K562 (cell line): ENCODE measurements around the gene HRH4. TPM values are rescaled to one million over a fixed set of nuclear protein-coding genes. Genes with fewer than 3 reads are reported as not detected.

ENCODE experiments used
- ATAC-seq: fragments of 200-7000 bp; cut with Tn5 transposase; 3 replicates; pipeline ENCODE4 v1.9.1; 2020; ENCODE audit warnings: moderate library complexity
- BruUV-seq: library from RNA; stranded (reverse); fragments of 400-500 nt; replicated peaks from 2 replicates; lab custom pipeline; 2021; lab: Mats Ljungman, UMichigan
- CTCF ChIA-PET: fragments of 300-600 bp; formaldehyde crosslinking; extraction: SDS; loops from one replicate; lab custom pipeline; 2021; ENCODE audit warnings: low intra/inter-chr PET ratio; lab: Yijun Ruan, JAX
- POLR2A ChIA-PET: fragments of 300-600, 350-650 bp; sonication (Branson Sonifier 250); formaldehyde crosslinking; extraction: SDS; loops from one replicate; lab custom pipeline; 2021; ENCODE audit warnings: antibody characterized with exemption, inconsistent platforms; lab: Yijun Ruan, JAX
- DNase-seq, 4 experiments: peaks; one replicate each; pipeline versions ENCODE4 v3.0.0 to v3.0.0-alpha.2; 2011 to 2018; ENCODE audit warnings: low spot score in 3 of 4, mixed read lengths in 3 of 4; ENCODE audit errors: extremely low read depth in 1 of 4
- FAIRE-seq: peaks from 2 replicates; lab custom pipeline; 2011; peaks lifted over from hg19 to GRCh38; lab: Jason Lieb, UNC
- H2AFZ ChIP-seq: 2 replicates; pipeline ENCODE4 v1.6.0; 2011; ENCODE audit warnings: low read depth, low read length, control low read depth, inconsistent platforms
- H3K27ac ChIP-seq: fragments of 200-600 bp; 3 replicates; pipeline ENCODE4 v1.8.0; 2011; ENCODE audit warnings: low read depth, mild to moderate bottlenecking, control low read depth, inconsistent platforms, low read length, moderate library complexity, mixed read lengths; ENCODE audit errors: extremely low read depth
- H3K27me3 ChIP-seq, 2 experiments: fragments of 300-600 bp in 1 of 2; 2 replicates in 1 of 2; 3 replicates in 1 of 2; pipeline versions ENCODE4 v1.6.0 to v1.8.0; 2011; ENCODE audit warnings: inconsistent platforms in 2 of 2, low read length in 2 of 2, mild to moderate bottlenecking in 1 of 2, mixed read lengths in 1 of 2, moderate library complexity in 1 of 2; ENCODE audit not compliant: control insufficient read depth in 2 of 2, insufficient read depth in 2 of 2
- H3K36me3 ChIP-seq: fragments of 300-600 bp; 3 replicates; pipeline ENCODE4 v1.8.0; 2011; ENCODE audit warnings: mild to moderate bottlenecking, low read length, inconsistent platforms; ENCODE audit not compliant: control insufficient read depth, insufficient read depth
- H3K4me1 ChIP-seq, 2 experiments: fragments of 200-600 bp in 1 of 2; replicated peaks in 1 of 2; 2 replicates in 1 of 2; 3 replicates in 1 of 2; pipeline versions ENCODE4 v1.5.1 to v1.8.0; 2011; ENCODE audit warnings: inconsistent platforms in 2 of 2, low read length in 2 of 2, mild to moderate bottlenecking in 1 of 2, mixed read lengths in 1 of 2, moderate library complexity in 1 of 2; ENCODE audit not compliant: control insufficient read depth in 2 of 2, insufficient read depth in 2 of 2
- H3K4me2 ChIP-seq: 2 replicates; pipeline ENCODE4 v1.6.1; 2011; ENCODE audit warnings: low read length, control low read depth, inconsistent platforms, mixed read lengths; ENCODE audit not compliant: insufficient read depth
- H3K4me3 ChIP-seq: fragments of 200-600 bp; sonication (generic), shearing (Covaris generic); 2 replicates; pipeline ENCODE4 v1.5.1; 2016; ENCODE audit warnings: control low read depth, inconsistent platforms
- H3K79me2 ChIP-seq: fragments of 200-600 bp; 3 replicates; pipeline ENCODE4 v1.8.0; 2011; ENCODE audit warnings: low read length, inconsistent platforms; ENCODE audit not compliant: control insufficient read depth, insufficient read depth
- H3K9ac ChIP-seq, 2 experiments: 2 replicates each; pipeline versions ENCODE4 v1.6.0 to v1.6.1; 2011; ENCODE audit warnings: low read depth in 2 of 2, low read length in 2 of 2, control low read depth in 1 of 2, inconsistent platforms in 1 of 2, mild to moderate bottlenecking in 1 of 2, mixed read lengths in 1 of 2; ENCODE audit not compliant: insufficient read depth in 1 of 2
- H3K9me1 ChIP-seq: one replicate; pipeline ENCODE4 v1.6.0; 2011; ENCODE audit warnings: inconsistent platforms, mild to moderate bottlenecking, low read length, moderate library complexity; ENCODE audit not compliant: control insufficient read depth, insufficient read depth
- H3K9me3 ChIP-seq: replicated peaks from 2 replicates; pipeline ENCODE4 v1.5.1; 2011; ENCODE audit warnings: low read depth, low read length, inconsistent platforms; ENCODE audit not compliant: control insufficient read depth, insufficient read depth
- H4K20me1 ChIP-seq: replicated peaks from 2 replicates; pipeline ENCODE4 v1.6.1; 2011; ENCODE audit warnings: low read length, inconsistent platforms, mixed read lengths; ENCODE audit not compliant: control insufficient read depth, insufficient read depth
- CUX1 ChIP-seq: fragments of 200-800 bp; sonication (Bioruptor generic); IDR thresholded peaks from 2 replicates; pipeline ENCODE4 v1.6.1; 2016; ENCODE audit warnings: missing genetic modification characterization, missing compliant biosample characterization
- FOXJ2 ChIP-seq: fragments of 200-800 bp; sonication (Bioruptor generic); IDR thresholded peaks from 2 replicates; pipeline ENCODE4 v1.6.1; 2016; ENCODE audit warnings: missing genetic modification characterization, missing compliant biosample characterization
- HNRNPK ChIP-seq: fragments of 200-400 bp; formaldehyde crosslinking; IDR thresholded peaks from one replicate; pipeline ENCODE4 v1.6.1; 2018; ENCODE audit warnings: mild to moderate bottlenecking, low read depth, low read length; ENCODE audit not compliant: poor library complexity, severe bottlenecking
- MCM2 ChIP-seq: fragments of 450-650 bp; IDR thresholded peaks from 2 replicates; pipeline ENCODE4 v1.6.1; 2017; ENCODE audit warnings: low read depth, mild to moderate bottlenecking
- POLR2H ChIP-seq: IDR thresholded peaks from 2 replicates; pipeline ENCODE4 v1.6.1; 2016; ENCODE audit warnings: missing genetic modification characterization, low read depth, mild to moderate bottlenecking, control low read depth, missing compliant biosample characterization, moderate library complexity
- PRPF4 ChIP-seq: fragments of 200-400 bp; formaldehyde crosslinking; IDR thresholded peaks from one replicate; pipeline ENCODE4 v1.6.1; 2017; ENCODE audit warnings: low read length, low read depth, mild to moderate bottlenecking; ENCODE audit not compliant: insufficient read depth, poor library complexity, severe bottlenecking
- RAD51 ChIP-seq: fragments of 450-650 bp; IDR thresholded peaks from 2 replicates; pipeline ENCODE4 v1.7.1; 2016; ENCODE audit warnings: low read depth, mild to moderate bottlenecking, borderline replicate concordance
- ZC3H11A ChIP-seq: IDR thresholded peaks from 2 replicates; pipeline ENCODE4 v1.6.1; 2012; ENCODE audit warnings: low read depth, low read length, improper control_type of control experiment
- ZEB2 ChIP-seq: fragments of 450-650 bp; IDR thresholded peaks from 2 replicates; pipeline ENCODE4 v1.6.1; 2016
- ZNF143 ChIP-seq: sonication (generic); formaldehyde crosslinking; IDR thresholded peaks from 2 replicates; pipeline ENCODE4 v1.9.0; 2022; ENCODE audit warnings: mild to moderate bottlenecking, missing genetic modification reagents
- ZNF175 ChIP-seq: fragments of 200-800 bp; sonication (Bioruptor generic); IDR thresholded peaks from 2 replicates; pipeline ENCODE4 v1.6.1; 2016; ENCODE audit warnings: low read depth, mild to moderate bottlenecking, missing genetic modification characterization, missing compliant biosample characterization
- whole genome bisulfite sequencing: fragments of 100-300 bp; shearing (Covaris generic); methylation state at CpG from one replicate; pipeline ENCODE4 v1.1.6; 2016; ENCODE audit warnings: low coverage, mixed read lengths; ENCODE audit not compliant: insufficient coverage; ENCODE audit errors: missing lambda C conversion rate; 5-methylcytosine and 5-hydroxymethylcytosine counted together
- in situ Hi-C: fragments of 300-500 bp; cut with MboI; formaldehyde crosslinking; loops from 4 replicates; pipeline ENCODE4 v1.15.0; 2018; ENCODE audit warnings: inconsistent platforms, mixed read lengths
- intact Hi-C: fragments of 100-400 bp; cut with micrococcal nuclease; formaldehyde crosslinking; loops from 2 replicates; pipeline ENCODE4 v1.14.2; 2022
- polyA plus RNA-seq, 8 experiments: library from polyadenylated mRNA; depleted of rRNA in 4 of 8; stranded (reverse) in 5 of 8; unstranded in 3 of 8; fragments of >200 nt; fragmentation: Nextera tagmentation in 2 of 8; fragmentation: Illumina TruSeq in 1 of 8; extraction: Ambion mirVana in 2 of 8; extraction: Trizol in 1 of 8; gene quantifications; 2 replicates each; pipeline versions ENCODE4 v1.2.1 to v1.2.3, GENCODE V29; 2011 to 2014; ENCODE audit warnings: inconsistent platforms in 1 of 8, missing spikeins in 1 of 8
- total RNA-seq, 7 experiments: library from RNA; depleted of rRNA in 6 of 7; stranded (reverse); fragments of >200 nt in 6 of 7; fragmentation: Illumina TruSeq in 2 of 7; extraction: Trizol in 2 of 7; gene quantifications; 2 replicates each; pipeline versions ENCODE4 v1.2.1 to v1.2.3, GENCODE V29; 2011 to 2021; ENCODE audit warnings: low replicate concordance in 1 of 7

Gene HRH4
- total and polyA plus RNA-seq, 9 of the 15 experiments (the other 6 are each of a cell fraction or from before 2014, with no cell fraction given): not detected

GRCh38 chr18:24494586-24494985 is 34.1 kb downstream of the HRH4 start:
- TF ChIP-seq FOXJ2 (tag): no peak
- TF ChIP-seq RAD51: no peak
- TF ChIP-seq ZC3H11A: no peak
- no peak for TF ChIP-seq MCM2
- TF ChIP-seq POLR2H (tag): no peak
- TF ChIP-seq, all 486 proteins: peak for 0
- ATAC-seq (no peak), DNase-seq (no peak), FAIRE-seq (no peak)
- Histone ChIP-seq H3K9me1 (no peaks in the 10 kb centered on the region), H2AFZ (no peak overlapping the region), H3K9ac (no peak overlapping the region), H3K9me3 (no peaks in the 10 kb centered on the region), H4K20me1 (no peaks in the 10 kb centered on the region), H3K36me3 (no peaks in the 10 kb centered on the region), H3K27me3 (peaks cover 0 to 17% of the 10 kb centered on the region in 2 experiments; a peak in 1 of 5 replicates), H3K4me1 (no peaks in the 10 kb centered on the region), H3K79me2 (no peaks in the 10 kb centered on the region), H3K4me2 (no peak overlapping the region), H3K4me3 (no peak overlapping the region), H3K27ac (no peak overlapping the region)
- in situ Hi-C loops: no loop called here
- intact Hi-C loops: loop anchor here (10.0 kb wide), 1 partner anchor 670 kb away; no protein-coding TSS in a partner anchor
- WGBS: 0% methylated on average over 2 of the region's 2 CpGs
- no TSS peak for BruUV-seq
- ChIA-PET POLR2A (no interaction called here), CTCF (no interaction called here)

GRCh38 chr18:24497031-24497754 is 36.8 kb downstream of the HRH4 start:
- Histone ChIP-seq H3K36me3 (no peaks in the 10 kb centered on the region), H3K27ac (no peak overlapping the region), H3K9ac (no peak overlapping the region), H3K27me3 (peaks cover 0 to 11% of the 10 kb centered on the region in 2 experiments; a peak in 1 of 5 replicates), H3K4me2 (no peak overlapping the region), H3K4me1 (no peaks in the 10 kb centered on the region), H2AFZ (no peak overlapping the region), H3K4me3 (no peak overlapping the region), H3K9me1 (no peaks in the 10 kb centered on the region), H3K9me3 (no peaks in the 10 kb centered on the region), H3K79me2 (no peaks in the 10 kb centered on the region), H4K20me1 (no peaks in the 10 kb centered on the region)
- intact Hi-C loops: loop anchor here (10.0 kb wide), 1 partner anchor 672 kb away; no protein-coding TSS in a partner anchor
- DNase-seq (no peak), ATAC-seq (no peak), FAIRE-seq (no peak)
- CTCF ChIA-PET: no interaction called here
- BruUV-seq: no TSS peak
- in situ Hi-C loops: no loop called here
- POLR2A ChIA-PET: no interaction called here
- WGBS: 0% methylated on average over 1 of the region's 1 CpG
- TF ChIP-seq ZNF175 (CRISPR knock-in tag) (no peak), HNRNPK (no peak), PRPF4 (no peak), CUX1 (CRISPR knock-in tag) (no peak), ZNF143 (CRISPR knock-in tag) (no peak), ZEB2 (no peak)
